GM12801 (cell line): Measurements from ENCODE around the gene GPR119.

Source experiments
- TF ChIP-seq, protein P1 (sequence below): IDR thresholded peaks from one replicate; pipeline ENCODE4 v1.5.1; 2011; ENCODE audit warnings: control low read depth; ENCODE audit not compliant: insufficient read length; ENCODE audit errors: extremely low read depth

Gene GPR119

DNA sequence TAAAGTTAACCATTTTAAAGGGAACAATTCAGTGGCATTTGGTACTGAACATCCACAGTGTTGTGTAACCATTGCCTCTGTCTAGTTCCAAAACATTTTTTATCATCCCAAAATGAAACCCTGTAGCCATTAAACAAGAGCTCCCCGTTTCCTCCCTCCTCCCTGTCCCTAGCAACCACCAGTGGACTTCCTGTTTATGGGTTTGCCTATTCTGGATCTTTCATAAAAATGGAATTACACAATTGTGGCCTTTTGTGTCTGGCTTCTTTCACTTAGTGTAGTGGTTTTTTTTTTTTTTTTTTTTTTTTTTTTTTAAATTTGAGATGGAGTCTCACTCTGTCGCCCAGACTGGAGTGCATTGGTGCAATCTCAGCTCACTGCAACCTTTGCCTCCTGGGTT is 27.9 kb upstream of the GPR119 start:
- TF ChIP-seq, protein P1, sequence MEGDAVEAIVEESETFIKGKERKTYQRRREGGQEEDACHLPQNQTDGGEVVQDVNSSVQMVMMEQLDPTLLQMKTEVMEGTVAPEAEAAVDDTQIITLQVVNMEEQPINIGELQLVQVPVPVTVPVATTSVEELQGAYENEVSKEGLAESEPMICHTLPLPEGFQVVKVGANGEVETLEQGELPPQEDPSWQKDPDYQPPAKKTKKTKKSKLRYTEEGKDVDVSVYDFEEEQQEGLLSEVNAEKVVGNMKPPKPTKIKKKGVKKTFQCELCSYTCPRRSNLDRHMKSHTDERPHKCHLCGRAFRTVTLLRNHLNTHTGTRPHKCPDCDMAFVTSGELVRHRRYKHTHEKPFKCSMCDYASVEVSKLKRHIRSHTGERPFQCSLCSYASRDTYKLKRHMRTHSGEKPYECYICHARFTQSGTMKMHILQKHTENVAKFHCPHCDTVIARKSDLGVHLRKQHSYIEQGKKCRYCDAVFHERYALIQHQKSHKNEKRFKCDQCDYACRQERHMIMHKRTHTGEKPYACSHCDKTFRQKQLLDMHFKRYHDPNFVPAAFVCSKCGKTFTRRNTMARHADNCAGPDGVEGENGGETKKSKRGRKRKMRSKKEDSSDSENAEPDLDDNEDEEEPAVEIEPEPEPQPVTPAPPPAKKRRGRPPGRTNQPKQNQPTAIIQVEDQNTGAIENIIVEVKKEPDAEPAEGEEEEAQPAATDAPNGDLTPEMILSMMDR = no peak

DNA sequence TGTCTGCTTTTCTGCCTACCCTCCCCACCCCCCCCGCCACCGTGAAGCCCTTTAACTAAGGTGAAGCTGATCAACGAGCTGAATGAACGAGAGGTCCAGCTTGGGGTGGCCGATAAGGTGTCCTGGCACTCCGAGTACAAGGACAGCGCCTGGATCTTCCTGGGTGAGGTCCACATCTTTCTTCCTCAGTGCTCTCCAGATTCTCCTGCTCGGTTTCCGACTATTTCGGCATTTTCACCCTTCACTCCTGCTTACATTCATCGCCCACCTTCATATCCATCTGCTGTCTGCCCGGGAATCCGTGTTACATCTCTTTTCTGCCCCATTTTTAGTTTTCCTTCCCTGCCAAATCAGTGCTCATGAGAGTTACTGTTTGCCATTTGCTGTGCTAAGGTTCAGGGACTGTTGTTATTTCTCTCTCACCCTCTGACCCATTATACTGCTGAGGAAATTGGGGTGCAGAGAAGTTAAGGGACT is 16.8 kb upstream of the GPR119 start:
- TF ChIP-seq, protein P1 = no peak

DNA sequence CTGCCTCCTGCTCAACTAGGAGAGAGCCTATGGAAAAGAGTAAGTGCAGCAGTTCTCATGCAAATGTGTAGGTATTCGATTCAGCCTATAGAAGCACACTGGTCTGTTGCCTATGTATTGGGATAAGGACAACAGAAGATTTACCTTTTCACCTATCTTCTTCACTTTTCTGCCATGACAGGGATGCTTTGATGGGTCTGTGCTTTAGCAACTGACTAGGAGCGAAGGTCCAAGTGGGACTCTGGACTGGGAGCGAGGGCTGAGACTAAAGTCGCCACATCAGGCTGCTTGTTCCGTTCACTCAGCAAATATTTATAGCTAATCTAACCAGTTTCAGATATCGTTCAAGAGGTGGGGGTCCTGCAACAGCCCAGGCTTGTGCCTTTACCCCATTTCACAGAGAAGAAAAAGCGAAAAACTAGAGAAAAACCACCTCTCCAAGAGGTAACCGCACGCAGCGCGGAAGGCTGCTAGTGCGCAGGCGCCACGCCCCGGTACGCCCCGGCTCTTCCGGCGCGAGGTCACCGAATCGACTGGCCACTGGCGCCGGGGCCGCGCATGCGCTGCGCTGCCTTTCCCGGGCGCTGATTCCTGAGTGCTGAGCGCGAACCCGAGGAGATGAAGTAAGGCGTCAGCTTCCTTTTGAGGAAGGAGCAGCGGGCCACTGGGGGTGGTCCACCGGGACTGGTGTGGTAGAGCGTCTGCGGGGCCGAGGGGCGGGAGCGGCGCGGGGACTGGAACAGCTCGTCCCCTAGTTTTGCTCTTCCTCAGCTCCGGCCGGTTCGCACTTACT is 16.1 kb upstream of the GPR119 start, which contains the start of gene RBMX2:
TSS of gene RBMX2 (plus strand) at position 573 of the 793 bp plus-strand sequence. CDS start at position 619, 46 bp downstream.
- TF ChIP-seq, protein P1 = no peak

DNA sequence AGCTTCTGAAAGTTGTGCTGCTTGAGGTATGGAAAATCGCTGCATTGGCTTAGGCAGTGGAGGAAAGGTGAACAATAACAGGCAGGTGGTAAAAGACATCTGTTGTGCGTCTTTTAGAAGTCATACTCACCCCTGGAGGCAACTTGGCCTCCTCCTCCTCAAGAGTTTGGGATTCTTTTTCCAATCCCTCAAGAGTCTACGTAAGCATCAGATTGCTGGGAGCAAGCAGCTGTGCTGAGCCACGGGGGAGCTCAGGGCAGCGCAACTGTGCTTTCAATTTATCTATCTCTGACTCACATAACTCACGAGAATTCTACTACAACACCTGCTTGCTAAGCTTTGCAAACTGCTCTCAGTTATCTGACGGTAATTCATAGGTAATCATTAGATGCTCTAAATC is 9.9 kb upstream of the GPR119 start:
- TF ChIP-seq, protein P1 = no peak

DNA sequence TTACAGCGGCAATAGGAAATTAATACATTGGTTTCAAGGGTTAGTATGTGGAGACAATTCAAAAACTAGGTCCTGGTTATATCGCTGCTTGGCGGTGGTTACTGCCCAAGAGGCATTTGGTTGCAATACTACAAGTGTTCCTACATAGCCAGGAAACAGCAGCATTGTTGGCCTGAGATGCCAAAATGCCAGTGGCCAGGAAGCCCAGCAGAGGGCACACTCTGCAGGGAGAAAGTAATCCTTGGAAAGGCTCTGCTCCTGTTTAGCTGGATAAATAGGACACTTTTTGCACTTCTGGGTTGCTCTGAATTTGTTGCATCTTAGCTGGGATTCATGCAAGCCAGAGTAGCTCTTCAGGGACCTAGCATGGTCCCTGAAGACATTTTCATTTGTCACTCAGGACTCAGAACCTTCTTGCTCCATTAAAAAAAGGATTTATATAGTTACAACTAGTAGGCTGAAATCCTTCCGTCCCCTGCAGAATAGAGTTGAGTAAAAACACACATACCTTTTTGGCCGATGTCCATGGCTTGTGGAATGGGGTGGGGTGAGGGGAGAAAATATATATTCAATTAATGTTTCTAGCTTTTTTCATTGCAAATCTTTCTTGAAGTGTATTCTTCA is 8.1 kb upstream of the GPR119 start:
- TF ChIP-seq, protein P1 = no peak

DNA sequence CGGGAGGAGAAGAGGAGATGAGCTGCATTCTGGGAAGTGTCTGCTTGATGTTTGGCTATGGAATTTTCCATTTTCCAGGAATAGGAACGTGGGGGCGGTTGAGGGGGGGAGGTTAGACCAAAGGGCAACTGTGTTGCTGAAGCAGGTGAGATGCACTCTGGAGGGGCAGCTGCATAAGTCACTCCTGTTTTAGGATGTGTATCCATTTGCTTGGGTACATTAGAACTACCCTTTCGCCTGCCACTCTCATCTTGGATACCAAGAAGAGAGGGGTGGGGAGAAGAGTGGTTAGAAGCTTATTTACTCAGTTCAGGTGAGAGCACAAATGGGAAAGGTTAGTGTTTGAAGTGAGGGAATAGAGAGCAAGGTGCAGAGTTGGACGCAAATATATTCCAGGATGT is 934 bp upstream of the GPR119 start:
- TF ChIP-seq, protein P1 = no peak

DNA sequence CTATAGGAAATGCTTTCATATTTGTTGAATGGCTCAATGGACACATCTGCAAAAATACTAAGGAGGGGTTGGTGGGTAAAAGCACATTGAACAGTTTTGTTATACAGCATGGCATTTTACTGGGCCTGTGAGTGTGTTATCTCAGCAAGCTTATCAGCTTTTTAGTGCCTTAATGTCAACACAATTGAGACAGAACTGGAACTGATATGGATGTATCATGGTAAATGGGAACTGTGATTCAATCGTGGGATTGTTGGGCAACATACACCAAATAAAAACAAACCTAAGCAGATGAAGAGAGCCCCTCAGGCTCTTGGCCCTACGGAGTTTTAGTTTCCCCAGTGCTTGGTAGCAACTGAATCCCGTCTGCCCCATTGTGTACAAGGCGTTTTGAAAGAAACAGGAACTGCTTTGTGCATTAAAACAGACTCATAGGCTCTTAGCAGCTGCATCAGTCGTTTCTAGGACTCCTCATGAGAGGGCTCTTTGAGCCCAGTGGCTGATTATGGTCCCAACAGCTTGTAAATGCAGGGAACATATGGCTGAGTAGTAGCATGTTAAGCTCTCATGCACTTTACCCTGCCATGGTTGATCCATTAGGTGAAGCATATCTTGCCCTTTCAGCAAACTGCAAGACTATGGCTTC is 7.3 kb downstream of the GPR119 start:
- TF ChIP-seq, protein P1 = no peak
